GM13977 (cell line): ENCODE data around the gene KCND2.

Source experiments
- DNase-seq: peaks from one replicate; pipeline ENCODE4 v3.0.0; 2012; ENCODE audit warnings: low spot score
- CTCF ChIP-seq: IDR thresholded peaks from 2 replicates; pipeline ENCODE4 v1.5.1; 2012; ENCODE audit warnings: mild to moderate bottlenecking, control low read depth; ENCODE audit not compliant: insufficient read depth; ENCODE audit errors: extremely low read depth, missing control alignments
- in situ Hi-C: fragments of 300-500 bp; cut with MboI; formaldehyde crosslinking; loops from one replicate; pipeline ENCODE4 v1.12.0; 2022; ENCODE audit warnings: low sequenced_read_pairs, low pct_unique_long_range_greater_than_20kb, mixed read lengths, inconsistent platforms; ENCODE audit not compliant: unreplicated experiment

The KCND2 gene

GRCh38 chr7:120462991-120463390 lies 190.0 kb downstream of the KCND2 start:
- no peak for TF ChIP-seq CTCF
- in situ Hi-C loops = no loop called here
- DNase-seq = no peak

GRCh38 chr7:120464104-120464503 lies 191.1 kb downstream of the KCND2 start:
- DNase-seq = no peak
- in situ Hi-C loops = no loop called here
- TF ChIP-seq CTCF = no peak

GRCh38 chr7:120467676-120468075 lies 194.7 kb downstream of the KCND2 start:
- no peak for TF ChIP-seq CTCF
- no peak for DNase-seq
- in situ Hi-C loops = no loop called here

GRCh38 chr7:120468611-120469010 lies 195.6 kb downstream of the KCND2 start:
- no peak for TF ChIP-seq CTCF
- in situ Hi-C loops = no loop called here
- DNase-seq = no peak

- TF ChIP-seq CTCF = no peak
- no peak for DNase-seq
- in situ Hi-C loops = no loop called here
These were observed 199.9 kb downstream of the KCND2 start for GRCh38 chr7:120472892-120473291.

GRCh38 chr7:120473352-120473751 lies 200.4 kb downstream of the KCND2 start:
- in situ Hi-C loops = no loop called here
- DNase-seq = no peak
- TF ChIP-seq CTCF = no peak

GRCh38 chr7:120475994-120476393 lies 203.0 kb downstream of the KCND2 start:
- no peak for TF ChIP-seq CTCF
- DNase-seq = no peak
- in situ Hi-C loops = no loop called here
